Trophoblast cell (in vitro differentiated cells and primary cell): ENCODE data around the gene FURIN.

Experiments
- DNase-seq, 2 donors: peaks; one replicate each; pipeline ENCODE4 v3.0.0-alpha.2; 2016
- H2AFZ ChIP-seq: 2 replicates; pipeline ENCODE4 v1.6.1; 2013; ENCODE audit warnings: low read length, moderate library complexity, mild to moderate bottlenecking; ENCODE audit not compliant: insufficient read depth, poor library complexity
- H2AK5ac ChIP-seq: 2 replicates; pipeline ENCODE4 v1.6.1; 2013; ENCODE audit warnings: mild to moderate bottlenecking, low read length
- H2BK120ac ChIP-seq: 2 replicates; pipeline ENCODE4 v1.6.1; 2013; ENCODE audit warnings: low read length, mild to moderate bottlenecking, moderate library complexity; ENCODE audit not compliant: insufficient read depth, poor library complexity
- H2BK12ac ChIP-seq: 2 replicates; pipeline ENCODE4 v1.6.1; 2013; ENCODE audit warnings: mild to moderate bottlenecking, low read length, moderate library complexity
- H2BK5ac ChIP-seq: 2 replicates; pipeline ENCODE4 v1.6.1; 2013; ENCODE audit warnings: low read length, low read depth, moderate library complexity, mild to moderate bottlenecking; ENCODE audit not compliant: poor library complexity
- H3K14ac ChIP-seq: 2 replicates; pipeline ENCODE4 v1.6.1; 2013; ENCODE audit warnings: mild to moderate bottlenecking, low read length
- H3K18ac ChIP-seq: 2 replicates; pipeline ENCODE4 v1.6.1; 2013; ENCODE audit warnings: mild to moderate bottlenecking, low read length
- H3K23ac ChIP-seq: 2 replicates; pipeline ENCODE4 v1.6.1; 2013; ENCODE audit warnings: low read length
- H3K27ac ChIP-seq: 2 replicates; pipeline ENCODE4 v1.5.1; 2013; ENCODE audit warnings: low read depth, mild to moderate bottlenecking, inconsistent platforms, low read length, moderate library complexity
- H3K27me3 ChIP-seq: 2 replicates; pipeline ENCODE4 v1.6.1; 2013; ENCODE audit warnings: inconsistent platforms, mild to moderate bottlenecking, low read length, moderate library complexity; ENCODE audit not compliant: insufficient read depth
- H3K36me3 ChIP-seq, 2 experiments: 1 replicate in 1 of 2; 2 replicates in 1 of 2; pipeline ENCODE4 v1.6.1; 2013; ENCODE audit warnings: low read length in 2 of 2, mild to moderate bottlenecking in 2 of 2, moderate library complexity in 1 of 2; ENCODE audit not compliant: insufficient read depth in 2 of 2, control insufficient read depth in 1 of 2
- H3K4ac ChIP-seq: 2 replicates; pipeline ENCODE4 v1.6.1; 2013; ENCODE audit warnings: low read depth, mild to moderate bottlenecking, low read length, moderate library complexity
- H3K4me1 ChIP-seq, 2 experiments: 1 replicate in 1 of 2; 2 replicates in 1 of 2; pipeline ENCODE4 v1.6.1; 2013; ENCODE audit warnings: low read length in 2 of 2, mild to moderate bottlenecking in 2 of 2, moderate library complexity in 1 of 2; ENCODE audit not compliant: insufficient read depth in 2 of 2, control insufficient read depth in 1 of 2
- H3K4me2 ChIP-seq: 2 replicates; pipeline ENCODE4 v1.6.1; 2013; ENCODE audit warnings: inconsistent platforms, mild to moderate bottlenecking, low read length, moderate library complexity
- H3K4me3 ChIP-seq: 2 replicates; pipeline ENCODE4 v1.5.1; 2013; ENCODE audit warnings: mild to moderate bottlenecking, low read depth, low read length, inconsistent platforms
- H3K79me1 ChIP-seq: one replicate; pipeline ENCODE4 v1.6.1; 2013; ENCODE audit warnings: low read length
- H3K79me2 ChIP-seq: 2 replicates; pipeline ENCODE4 v1.6.1; 2013; ENCODE audit warnings: low read length, mild to moderate bottlenecking; ENCODE audit not compliant: control insufficient read depth, insufficient read depth, poor library complexity
- H3K9ac ChIP-seq: 2 replicates; pipeline ENCODE4 v1.6.1; 2013; ENCODE audit warnings: mild to moderate bottlenecking, low read length
- H3K9me3 ChIP-seq: 2 replicates; pipeline ENCODE4 v1.6.1; 2013; ENCODE audit warnings: low read depth, mild to moderate bottlenecking, control low read depth, inconsistent platforms, low read length; ENCODE audit not compliant: insufficient read depth
- H4K12ac ChIP-seq: 2 replicates; pipeline ENCODE4 v1.6.1; 2013; ENCODE audit warnings: low read depth, mild to moderate bottlenecking, low read length, moderate library complexity
- H4K8ac ChIP-seq: 2 replicates; pipeline ENCODE4 v1.6.1; 2013; ENCODE audit warnings: low read depth, mild to moderate bottlenecking, low read length, moderate library complexity
- H4K91ac ChIP-seq: one replicate; pipeline ENCODE4 v1.6.1; 2013; ENCODE audit warnings: low read depth, mild to moderate bottlenecking, low read length, moderate library complexity
- WGBS: extraction: QIAGEN DNeasy Blood & Tissue Kit; methylation state at CpG from one replicate; pipeline ENCODE4 v1.1.7; 2013; ENCODE audit warnings: missing lambda C conversion rate; ENCODE audit not compliant: insufficient read length, insufficient coverage; ENCODE audit errors: extremely low coverage; 5-methylcytosine and 5-hydroxymethylcytosine counted together

The FURIN gene

GRCh38 chr15:90826886-90827435 is 41.4 kb upstream of the FURIN start:
- no peak for DNase-seq

DNA sequence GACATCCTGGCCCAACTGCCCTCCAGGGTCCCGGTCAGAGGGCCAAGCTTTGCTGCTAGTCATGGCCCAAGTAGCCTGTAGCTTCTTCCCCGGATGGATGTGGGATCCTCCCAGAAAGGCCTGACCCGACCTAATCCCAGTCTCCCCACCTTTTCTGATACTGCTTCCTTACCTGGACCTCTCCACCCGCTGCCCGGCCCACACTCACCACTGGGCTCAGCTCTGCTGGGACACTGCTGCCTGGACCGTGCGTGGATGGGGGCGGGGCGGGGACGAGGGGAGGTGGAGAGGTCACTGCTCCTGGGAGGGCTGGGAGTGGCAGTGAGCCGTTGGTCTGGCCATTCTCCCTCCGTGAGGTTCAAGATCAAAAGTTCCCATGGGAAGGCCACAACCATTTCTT is 40.3 kb upstream of the FURIN start:
- no CpG with 5 or more reads among the region's 12 CpGs for WGBS
- Histone ChIP-seq H3K4me1 (peaks cover 0 to 3% of the 10 kb centered on the region in 2 experiments), H3K9me3 (no peaks in the 10 kb centered on the region)

More at GRCh38 chr15:90826886-90827435, 41.4 kb upstream of the FURIN start:
- Histone ChIP-seq H2BK5ac (no peak overlapping the region), H3K14ac (no peak overlapping the region), H3K4me3 (no peak overlapping the region), H2AFZ (no peak overlapping the region), H3K18ac (no peak overlapping the region), H3K27me3 (no peaks in the 10 kb centered on the region), H3K27ac (no peak overlapping the region), H3K4me2 (no peak overlapping the region), H4K12ac (no peak overlapping the region), H3K9me3 (no peaks in the 10 kb centered on the region), H4K91ac (no peak overlapping the region), H3K4ac (no peak overlapping the region), H4K8ac (no peak overlapping the region), H2BK120ac (no peak overlapping the region), H3K23ac (no peak overlapping the region), H3K36me3 (no peaks in the 10 kb centered on the region), H3K79me1 (no peaks in the 10 kb centered on the region), H2BK12ac (no peak overlapping the region), H2AK5ac (no peak overlapping the region), H3K9ac (no peak overlapping the region), H3K79me2 (no peaks in the 10 kb centered on the region), H3K4me1 (peaks cover 0 to 3% of the 10 kb centered on the region in 2 experiments)
- WGBS, result no CpG with 5 or more reads among the region's 20 CpGs

DNA sequence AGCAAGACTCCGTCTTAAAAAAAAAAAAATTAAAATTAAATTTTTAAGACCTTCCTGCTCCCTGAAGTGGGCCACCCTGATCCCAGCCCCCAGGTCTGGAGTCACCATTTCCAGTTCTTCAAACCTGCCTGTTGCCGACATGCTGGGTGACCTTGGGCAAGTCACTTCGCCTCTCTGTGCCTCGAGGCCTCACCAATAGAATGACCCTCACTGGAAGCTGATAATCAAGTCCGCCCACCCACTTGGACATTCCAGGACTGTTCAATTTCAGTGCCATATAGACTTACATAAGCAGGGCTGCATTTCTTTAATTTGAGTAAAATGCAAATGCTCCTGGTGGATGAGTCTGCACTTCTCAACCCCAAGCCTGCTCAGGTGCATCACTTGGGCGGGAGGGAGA is 39.3 kb upstream of the FURIN start:
- Histone ChIP-seq H3K9ac (no peak overlapping the region), H3K79me1 (no peaks in the 10 kb centered on the region), H3K27me3 (no peaks in the 10 kb centered on the region), H3K23ac (no peak overlapping the region), H2BK5ac (no peak overlapping the region), H3K18ac (no peak overlapping the region), H3K36me3 (no peaks in the 10 kb centered on the region), H4K8ac (no peak overlapping the region), H3K14ac (no peak overlapping the region), H3K4me1 (no peaks in the 10 kb centered on the region), H3K4me2 (no peak overlapping the region), H3K4me3 (no peak overlapping the region), H4K91ac (no peak overlapping the region), H2BK12ac (no peak overlapping the region), H4K12ac (no peak overlapping the region), H2AK5ac (no peak overlapping the region), H2BK120ac (no peak overlapping the region), H2AFZ (no peak overlapping the region), H3K4ac (no peak overlapping the region), H3K79me2 (no peaks in the 10 kb centered on the region), H3K9me3 (no peaks in the 10 kb centered on the region), H3K27ac (no peak overlapping the region)
- WGBS, result no CpG with 5 or more reads among the region's 6 CpGs
- no peak for DNase-seq

More for the DNA sequence above, 40.3 kb upstream of the FURIN start:
- Histone ChIP-seq H3K79me2 (no peaks in the 10 kb centered on the region), H3K4me3 (no peak overlapping the region), H3K4me2 (no peak overlapping the region), H4K91ac (no peak overlapping the region), H3K27ac (no peak overlapping the region), H3K4ac (no peak overlapping the region), H2BK120ac (no peak overlapping the region), H4K12ac (no peak overlapping the region), H4K8ac (no peak overlapping the region), H3K36me3 (no peaks in the 10 kb centered on the region), H3K18ac (no peak overlapping the region), H3K14ac (no peak overlapping the region), H2AFZ (no peak overlapping the region), H3K9ac (no peak overlapping the region), H3K27me3 (no peaks in the 10 kb centered on the region), H2AK5ac (no peak overlapping the region), H2BK5ac (no peak overlapping the region), H3K23ac (no peak overlapping the region), H2BK12ac (no peak overlapping the region), H3K79me1 (no peaks in the 10 kb centered on the region)
- no peak for DNase-seq

- Histone ChIP-seq H3K36me3 (no peaks in the 10 kb centered on the region), H3K4me2 (no peak overlapping the region), H4K8ac (no peak overlapping the region), H3K4me3 (no peak overlapping the region), H4K91ac (no peak overlapping the region), H3K18ac (no peak overlapping the region), H3K4me1 (no peaks in the 10 kb centered on the region), H3K79me1 (no peaks in the 10 kb centered on the region), H3K14ac (no peak overlapping the region), H2BK12ac (no peak overlapping the region), H4K12ac (no peak overlapping the region), H3K9me3 (no peaks in the 10 kb centered on the region), H2BK5ac (no peak overlapping the region), H2BK120ac (no peak overlapping the region), H3K9ac (no peak overlapping the region), H3K79me2 (no peaks in the 10 kb centered on the region), H3K27ac (no peak overlapping the region), H2AFZ (no peak overlapping the region), H3K4ac (no peak overlapping the region), H3K27me3 (no peaks in the 10 kb centered on the region), H3K23ac (no peak overlapping the region), H2AK5ac (no peak overlapping the region)
- DNase-seq, result peak in 1 of 2 donors; percentile 25
- no CpG with 5 or more reads among the region's 15 CpGs for WGBS
Measured at GRCh38 chr15:90829942-90830440, 38.4 kb upstream of the FURIN start.
